Measurements from ENCODE around the gene IBA57. TPM values are rescaled to one million over a fixed set of nuclear protein-coding genes. Genes with fewer than 3 reads are reported as not detected.
A peak's percentile ranks its signal among the peaks of the same experiment; 100 is the strongest.

Gene IBA57
- total RNA-seq, 1 donor from 2014 or later: 7.7 TPM

DNA sequence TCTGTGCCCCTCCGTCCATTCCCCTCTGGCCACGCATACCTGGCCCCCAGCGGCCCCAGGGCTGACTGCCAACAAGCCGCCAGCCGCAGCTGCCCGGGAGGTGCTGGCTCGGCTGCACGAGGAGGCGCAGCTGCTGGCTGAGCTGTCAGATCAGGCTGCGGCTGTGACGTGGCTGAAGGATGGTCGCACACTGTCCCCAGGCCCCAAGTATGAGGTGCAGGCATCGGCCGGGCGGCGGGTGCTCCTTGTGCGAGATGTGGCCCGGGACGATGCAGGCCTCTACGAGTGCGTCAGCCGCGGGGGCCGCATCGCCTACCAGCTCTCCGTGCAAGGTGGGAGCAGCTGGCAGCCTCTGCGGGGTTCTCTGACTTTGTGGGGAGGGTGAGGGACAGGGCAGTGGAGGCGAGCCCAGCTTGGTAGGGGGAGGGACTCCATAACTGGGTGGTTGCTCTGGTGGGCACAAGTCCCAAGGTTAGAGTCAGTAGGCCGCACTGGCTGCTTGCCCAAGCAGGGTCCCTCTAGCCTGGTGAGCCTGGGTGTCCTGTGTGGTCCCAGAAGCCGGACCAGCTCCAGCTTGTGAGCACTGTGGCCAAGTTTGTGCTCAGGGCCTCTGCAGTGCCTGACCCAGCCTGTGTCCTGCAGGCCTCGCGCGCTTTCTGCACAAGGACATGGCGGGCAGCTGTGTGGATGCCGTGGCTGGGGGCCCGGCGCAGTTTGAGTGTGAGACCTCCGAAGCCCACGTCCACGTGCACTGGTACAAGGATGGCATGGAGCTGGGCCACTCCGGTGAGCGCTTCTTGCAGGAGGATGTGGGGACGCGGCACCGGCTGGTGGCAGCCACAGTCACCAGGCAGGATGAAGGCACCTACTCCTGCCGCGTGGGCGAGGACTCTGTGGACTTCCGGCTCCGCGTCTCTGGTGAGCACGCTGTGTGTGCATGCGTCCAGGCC lies 51.0 kb downstream of the IBA57 start:
- Mint-ChIP-seq H3K36me3 (ENCODE audit: unreplicated experiment) (no peaks in the 10 kb centered on the region), H3K27me3 (ENCODE audit: unreplicated experiment) (peaks cover 5% of the 10 kb centered on the region), H3K4me3 (ENCODE audit: unreplicated experiment) (no peak overlapping the region), H3K9me3 (ENCODE audit: unreplicated experiment) (peaks cover 3% of the 10 kb centered on the region), H3K27ac (ENCODE audit: unreplicated experiment) (no peak overlapping the region), H3K4me1 (ENCODE audit: low read depth, unreplicated experiment) (no peaks in the 10 kb centered on the region)
- DNase-seq: no peak
- TF ChIP-seq, protein P1, sequence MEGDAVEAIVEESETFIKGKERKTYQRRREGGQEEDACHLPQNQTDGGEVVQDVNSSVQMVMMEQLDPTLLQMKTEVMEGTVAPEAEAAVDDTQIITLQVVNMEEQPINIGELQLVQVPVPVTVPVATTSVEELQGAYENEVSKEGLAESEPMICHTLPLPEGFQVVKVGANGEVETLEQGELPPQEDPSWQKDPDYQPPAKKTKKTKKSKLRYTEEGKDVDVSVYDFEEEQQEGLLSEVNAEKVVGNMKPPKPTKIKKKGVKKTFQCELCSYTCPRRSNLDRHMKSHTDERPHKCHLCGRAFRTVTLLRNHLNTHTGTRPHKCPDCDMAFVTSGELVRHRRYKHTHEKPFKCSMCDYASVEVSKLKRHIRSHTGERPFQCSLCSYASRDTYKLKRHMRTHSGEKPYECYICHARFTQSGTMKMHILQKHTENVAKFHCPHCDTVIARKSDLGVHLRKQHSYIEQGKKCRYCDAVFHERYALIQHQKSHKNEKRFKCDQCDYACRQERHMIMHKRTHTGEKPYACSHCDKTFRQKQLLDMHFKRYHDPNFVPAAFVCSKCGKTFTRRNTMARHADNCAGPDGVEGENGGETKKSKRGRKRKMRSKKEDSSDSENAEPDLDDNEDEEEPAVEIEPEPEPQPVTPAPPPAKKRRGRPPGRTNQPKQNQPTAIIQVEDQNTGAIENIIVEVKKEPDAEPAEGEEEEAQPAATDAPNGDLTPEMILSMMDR (IDR thresholded peaks at IDR 0.05; ENCODE audit: partially characterized antibody, unreplicated experiment): no peak

GRCh38 chr1:228217551-228218344 lies 52.1 kb downstream of the IBA57 start:
- H3K27ac Mint-ChIP-seq (ENCODE audit: unreplicated experiment): no peak overlapping the region
- H3K27me3 Mint-ChIP-seq (ENCODE audit: unreplicated experiment): peaks cover 5% of the 10 kb centered on the region
- peaks cover 4% of the 10 kb centered on the region for H3K9me3 Mint-ChIP-seq (ENCODE audit: unreplicated experiment)
- no peaks in the 10 kb centered on the region for H3K36me3 Mint-ChIP-seq (ENCODE audit: unreplicated experiment)
- TF ChIP-seq, protein P1 (IDR thresholded peaks at IDR 0.05; ENCODE audit: partially characterized antibody, unreplicated experiment): peak; percentile 23
- H3K4me3 Mint-ChIP-seq (ENCODE audit: unreplicated experiment): no peak overlapping the region
- no peaks in the 10 kb centered on the region for H3K4me1 Mint-ChIP-seq (ENCODE audit: low read depth, unreplicated experiment)
- DNase-seq: no peak

- DNase-seq: no peak
- TF ChIP-seq, protein P1 (IDR thresholded peaks at IDR 0.05; ENCODE audit: partially characterized antibody, unreplicated experiment): no peak
- Mint-ChIP-seq H3K4me1 (ENCODE audit: low read depth, unreplicated experiment) (no peaks in the 10 kb centered on the region), H3K27ac (ENCODE audit: unreplicated experiment) (no peak overlapping the region), H3K27me3 (ENCODE audit: unreplicated experiment) (peaks cover 3% of the 10 kb centered on the region), H3K4me3 (ENCODE audit: unreplicated experiment) (no peak overlapping the region), H3K9me3 (ENCODE audit: unreplicated experiment) (peaks cover 4% of the 10 kb centered on the region), H3K36me3 (ENCODE audit: unreplicated experiment) (no peaks in the 10 kb centered on the region)
Measured at GRCh38 chr1:228218513-228219244, 53.1 kb downstream of the IBA57 start.

GRCh38 chr1:228219245-228219961 lies 53.8 kb downstream of the IBA57 start:
- no peak overlapping the region for H3K27ac Mint-ChIP-seq (ENCODE audit: unreplicated experiment)
- H3K9me3 Mint-ChIP-seq (ENCODE audit: unreplicated experiment): peaks cover 4% of the 10 kb centered on the region
- peaks cover 3% of the 10 kb centered on the region for H3K27me3 Mint-ChIP-seq (ENCODE audit: unreplicated experiment)
- DNase-seq: no peak
- TF ChIP-seq, protein P1 (IDR thresholded peaks at IDR 0.05; ENCODE audit: partially characterized antibody, unreplicated experiment): no peak
- H3K4me3 Mint-ChIP-seq (ENCODE audit: unreplicated experiment): no peak overlapping the region
- H3K4me1 Mint-ChIP-seq (ENCODE audit: low read depth, unreplicated experiment): peaks cover 4% of the 10 kb centered on the region
- H3K36me3 Mint-ChIP-seq (ENCODE audit: unreplicated experiment): no peaks in the 10 kb centered on the region

Measured in glutamatergic neuron (in vitro differentiated cells).